PC-9 (cell line): ENCODE data around the gene SLC13A2. TPM values are rescaled to one million over a fixed set of nuclear protein-coding genes. Genes with fewer than 3 reads are reported as not detected.

ENCODE experiments used
- BruUV-seq: library from RNA; stranded (reverse); fragments of 400-500 nt; replicated peaks from 2 replicates; lab custom pipeline; 2021; lab: Mats Ljungman, UMichigan
- CTCF ChIA-PET: fragments of 300-600 bp; sonication (Branson Sonifier 250); formaldehyde crosslinking; loops from one replicate; lab custom pipeline; 2022; ENCODE audit warnings: antibody characterized with exemption; lab: Charles Lee
- POLR2A ChIA-PET: fragments of 300-600 bp; sonication (Branson Sonifier 250); formaldehyde crosslinking; loops from one replicate; lab custom pipeline; 2022; ENCODE audit warnings: antibody characterized with exemption; ENCODE audit not compliant: unreplicated experiment; lab: Charles Lee
- DNase-seq, 2 experiments: peaks; one replicate each; pipeline versions ENCODE4 v3.0.0 to v3.0.0-alpha.2; 2015 to 2022; ENCODE audit warnings: mixed read lengths in 1 of 2
- H2AFZ ChIP-seq: fragments of 200-600 bp; sonication (generic); 2 replicates; pipeline ENCODE4 v1.8.1; 2017; ENCODE audit warnings: antibody characterized with exemption
- H3F3A ChIP-seq: fragments of 200-600 bp; sonication (generic); 2 replicates; pipeline ENCODE4 v1.8.1; 2017; ENCODE audit warnings: antibody characterized with exemption, mild to moderate bottlenecking, low read depth; ENCODE audit not compliant: insufficient read depth
- H3K27ac ChIP-seq: fragments of 200-600 bp; sonication (generic); 2 replicates; pipeline ENCODE4 v1.6.1; 2016; ENCODE audit warnings: mixed run types
- H3K27me3 ChIP-seq: fragments of 200-600 bp; sonication (generic); 2 replicates; pipeline ENCODE4 v1.6.1; 2016; ENCODE audit warnings: low read depth, mixed run types; ENCODE audit not compliant: insufficient read depth
- H3K36me3 ChIP-seq: fragments of 200-600 bp; sonication (generic); 2 replicates; pipeline ENCODE4 v1.6.1; 2016; ENCODE audit warnings: low read depth, mixed run types
- H3K4me1 ChIP-seq: fragments of 200-600 bp; sonication (generic); replicated peaks from 2 replicates; pipeline ENCODE4 v1.6.1; 2016; ENCODE audit warnings: mixed run types; ENCODE audit not compliant: insufficient read depth
- H3K4me2 ChIP-seq: fragments of 200-600 bp; sonication (generic); 2 replicates; pipeline ENCODE4 v1.6.1; 2017; ENCODE audit warnings: mixed run types
- H3K4me3 ChIP-seq: fragments of 200-600 bp; sonication (generic); 2 replicates; pipeline ENCODE4 v1.6.1; 2016; ENCODE audit warnings: mixed run types
- H3K79me2 ChIP-seq: fragments of 200-600 bp; sonication (generic); 2 replicates; pipeline ENCODE4 v1.6.1; 2017; ENCODE audit warnings: low read depth, mixed run types
- H3K9me2 ChIP-seq: fragments of 200-600 bp; sonication (generic); 2 replicates; pipeline ENCODE4 v1.8.1; 2017; ENCODE audit warnings: mild to moderate bottlenecking; ENCODE audit not compliant: insufficient read depth
- H3K9me3 ChIP-seq: fragments of 200-600 bp; sonication (generic); 2 replicates; pipeline ENCODE4 v1.8.1; 2016; ENCODE audit warnings: low read depth; ENCODE audit not compliant: insufficient read depth
- H4K20me1 ChIP-seq: fragments of 200-600 bp; sonication (generic); 2 replicates; pipeline ENCODE4 v1.8.1; 2017; ENCODE audit not compliant: insufficient read depth
- CTCF ChIP-seq: fragments of 200-600 bp; sonication (generic); conservative IDR thresholded peaks from 2 replicates; pipeline ENCODE4 v1.6.1; 2017; ENCODE audit warnings: mixed run types, antibody characterized with exemption, mild to moderate bottlenecking, moderate library complexity
- EZH2 ChIP-seq: fragments of 200-600 bp; sonication (generic); IDR thresholded peaks from 2 replicates; pipeline ENCODE4 v1.8.0; 2017; ENCODE audit warnings: antibody characterized with exemption, low read depth
- intact Hi-C: fragments of 100-400 bp; cut with micrococcal nuclease; formaldehyde crosslinking; loops from one replicate; pipeline ENCODE4 v1.10.0; 2022; ENCODE audit not compliant: unreplicated experiment
- total RNA-seq: library from RNA; stranded (reverse); gene quantifications from 2 replicates; pipeline ENCODE4 v1.2.3, GENCODE V29; 2021

Gene SLC13A2
- total RNA-seq, 1 experiment from 2014 or later: not detected

- H3K27me3 ChIP-seq: 0 out of 2 replicates have a peak, but pooled peaks cover 4% of the 10 kb centered on the region
- no peak overlapping the region for H3K4me3 ChIP-seq
- H4K20me1 ChIP-seq: no peaks in the 10 kb centered on the region; the same call in 1 of the 2 replicates
- H3K4me2 ChIP-seq: no peak overlapping the region
- no peak overlapping the region for H2AFZ ChIP-seq
- H3F3A ChIP-seq: peaks cover 5% of the 10 kb centered on the region; the same call in 1 of the 2 replicates
- H3K27ac ChIP-seq: no peak overlapping the region
- CTCF ChIA-PET: no interaction called here
- H3K9me3 ChIP-seq: no peaks in the 10 kb centered on the region
- no TSS peak for BruUV-seq
- 0 out of 2 replicates have a peak, but pooled peaks cover 6% of the 10 kb centered on the region for H3K4me1 ChIP-seq
- DNase-seq: no peak
- TF ChIP-seq EZH2 (no peak), CTCF (no peak)
- POLR2A ChIA-PET: no interaction called here
- intact Hi-C loops: no loop called here
- H3K36me3 ChIP-seq: no peaks in the 10 kb centered on the region
- no peaks in the 10 kb centered on the region for H3K79me2 ChIP-seq
- no peaks in the 10 kb centered on the region for H3K9me2 ChIP-seq
These were observed 63.8 kb downstream of the SLC13A2 start for GRCh38 chr17:28537219-28537610.

GRCh38 chr17:28538296-28538895 is 65.0 kb downstream of the SLC13A2 start:
- no peaks in the 10 kb centered on the region for H3K9me3 ChIP-seq
- POLR2A ChIA-PET: no interaction called here
- peaks cover 5% of the 10 kb centered on the region; the same call in 1 of the 2 replicates for H3F3A ChIP-seq
- H3K9me2 ChIP-seq: no peaks in the 10 kb centered on the region
- no TSS peak for BruUV-seq
- no peaks in the 10 kb centered on the region for H3K36me3 ChIP-seq
- no peak overlapping the region for H2AFZ ChIP-seq
- TF ChIP-seq CTCF (no peak), EZH2 (no peak)
- H3K79me2 ChIP-seq: no peaks in the 10 kb centered on the region
- no peak overlapping the region for H3K4me2 ChIP-seq
- H4K20me1 ChIP-seq: no peaks in the 10 kb centered on the region; the same call in 1 of the 2 replicates
- no peak for DNase-seq
- H3K27me3 ChIP-seq: 0 out of 2 replicates have a peak, but pooled peaks cover 4% of the 10 kb centered on the region
- CTCF ChIA-PET: no interaction called here
- no peaks in the 10 kb centered on the region for H3K4me1 ChIP-seq
- H3K27ac ChIP-seq: no peak overlapping the region
- intact Hi-C loops: no loop called here
- H3K4me3 ChIP-seq: no peak overlapping the region

GRCh38 chr17:28540231-28540630 is 66.8 kb downstream of the SLC13A2 start:
- no peaks in the 10 kb centered on the region for H3K9me2 ChIP-seq
- no peak for DNase-seq
- no peaks in the 10 kb centered on the region for H3K36me3 ChIP-seq
- H3K27ac ChIP-seq: no peak overlapping the region
- no peaks in the 10 kb centered on the region for H3K9me3 ChIP-seq
- no peaks in the 10 kb centered on the region for H3K4me1 ChIP-seq
- BruUV-seq: no TSS peak
- H2AFZ ChIP-seq: no peak overlapping the region
- H3K27me3 ChIP-seq: 0 out of 2 replicates have a peak, but pooled peaks cover 4% of the 10 kb centered on the region
- ChIA-PET CTCF (interaction anchor here (0.6 to 0.7 kb wide), 2 partner anchors 38 to 1568 kb away, joined by 5 to 10 read pairs; no protein-coding TSS in a partner anchor), POLR2A (no interaction called here)
- intact Hi-C loops: loop anchor here (1.0 kb wide), 1 partner anchor 46 kb away; no protein-coding TSS in a partner anchor
- H3F3A ChIP-seq: peaks cover 5% of the 10 kb centered on the region; the same call in 1 of the 2 replicates
- H3K4me3 ChIP-seq: no peak overlapping the region
- H4K20me1 ChIP-seq: no peaks in the 10 kb centered on the region; the same call in 1 of the 2 replicates
- H3K79me2 ChIP-seq: no peaks in the 10 kb centered on the region
- no peak overlapping the region for H3K4me2 ChIP-seq
- TF ChIP-seq EZH2 (no peak), CTCF (no peak)
